Cerebellar cortex (tissue), 1 donor: Measurements from ENCODE around the gene CASP7.
A peak's percentile ranks its signal among the peaks of the same experiment; 100 is the strongest.

ENCODE experiments used
- DNase-seq: peaks from one replicate; pipeline ENCODE4 v3.0.0-alpha.2; 2015; ENCODE audit warnings: low spot score

The CASP7 gene

GRCh38 chr10:113666682-113667252 lies 12.9 kb upstream of the CASP7 start:
- DNase-seq, result no peak

DNA sequence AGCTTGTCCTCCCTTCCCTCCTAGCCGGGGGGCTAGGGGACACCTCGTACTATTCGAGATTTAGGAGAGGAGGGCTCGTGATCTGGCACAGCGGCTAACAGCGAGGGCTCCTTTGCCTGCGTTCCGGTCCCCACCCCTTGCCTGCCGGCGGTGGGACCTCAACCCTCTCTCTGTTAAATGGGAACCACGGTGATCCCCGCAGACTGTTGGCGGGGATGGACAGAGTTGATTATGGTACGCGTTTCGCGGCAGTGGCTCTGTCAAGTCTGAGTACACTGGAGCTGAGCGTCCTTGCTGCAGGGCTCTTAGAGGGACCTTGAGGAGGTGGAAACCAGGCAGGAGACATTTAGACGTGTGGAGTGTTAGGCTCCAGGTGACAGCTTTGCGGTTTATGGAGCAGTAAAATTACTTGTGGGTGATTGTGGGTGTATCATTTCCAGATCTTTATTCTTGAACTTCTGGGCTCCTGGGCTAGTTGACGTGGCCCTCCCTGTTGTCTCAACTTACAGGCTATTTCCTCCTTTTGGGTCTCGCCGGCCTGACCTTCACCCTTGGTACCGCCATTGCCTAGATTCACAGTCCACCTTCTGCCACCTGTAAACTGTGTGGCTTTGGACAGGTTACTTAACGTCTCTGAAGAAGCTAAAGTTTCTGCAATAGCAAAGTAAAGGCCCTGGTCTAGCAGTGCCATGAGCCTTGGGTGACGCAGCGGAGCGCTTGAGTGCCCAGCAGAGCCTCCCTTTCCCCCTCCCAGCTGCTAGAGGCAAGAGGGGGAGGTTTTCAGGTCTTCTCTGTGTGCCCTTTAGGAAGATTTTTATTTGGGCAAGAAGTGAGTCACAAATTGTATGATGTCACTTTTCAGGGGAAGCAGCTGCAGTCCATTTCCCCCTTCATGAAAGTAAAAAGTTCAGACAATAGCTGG lies 739 bp downstream of the CASP7 start:
- DNase-seq, result peak; percentile 9

GRCh38 chr10:113681533-113682470 lies 2.1 kb downstream of the CASP7 start:
- no peak for DNase-seq

DNA sequence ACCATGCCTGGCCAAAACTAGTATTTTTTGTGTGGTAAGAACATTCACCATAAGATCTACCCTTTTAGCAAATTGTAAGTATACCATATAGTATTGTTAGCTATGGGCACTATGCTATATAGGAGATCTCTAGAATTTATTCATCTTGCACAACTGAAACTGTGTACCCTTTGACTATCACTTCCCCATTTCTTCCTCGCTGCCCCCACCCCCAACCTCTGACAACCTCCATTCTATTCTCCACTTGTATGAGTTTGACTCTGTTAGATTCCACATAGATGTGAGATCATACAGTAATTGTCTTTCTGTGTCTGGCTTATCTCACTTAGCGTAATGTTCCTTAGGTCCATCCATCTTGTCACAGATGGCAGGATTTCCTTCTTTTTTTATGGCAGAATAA lies 3.6 kb downstream of the CASP7 start:
- no peak for DNase-seq

GRCh38 chr10:113686028-113686427 lies 6.3 kb downstream of the CASP7 start:
- DNase-seq, result no peak

DNA sequence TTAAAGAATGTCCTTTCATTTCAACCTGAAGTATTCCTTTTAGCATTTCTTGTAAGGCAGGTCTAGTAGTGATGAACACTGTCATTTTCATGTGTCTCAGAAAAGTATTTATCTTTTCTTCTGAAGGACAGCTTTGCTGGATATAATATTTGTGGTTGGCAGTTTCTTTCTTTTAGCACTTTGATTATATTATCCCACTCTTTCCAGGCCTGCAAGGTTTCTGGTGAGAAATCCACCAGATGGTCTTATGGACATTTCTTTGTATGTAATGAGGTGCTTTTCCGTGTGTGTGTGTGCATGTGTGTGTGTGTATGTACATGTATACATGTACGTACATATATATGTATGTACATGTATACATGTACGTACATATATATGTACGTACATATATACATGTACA lies 7.3 kb downstream of the CASP7 start:
- DNase-seq, result no peak

DNA sequence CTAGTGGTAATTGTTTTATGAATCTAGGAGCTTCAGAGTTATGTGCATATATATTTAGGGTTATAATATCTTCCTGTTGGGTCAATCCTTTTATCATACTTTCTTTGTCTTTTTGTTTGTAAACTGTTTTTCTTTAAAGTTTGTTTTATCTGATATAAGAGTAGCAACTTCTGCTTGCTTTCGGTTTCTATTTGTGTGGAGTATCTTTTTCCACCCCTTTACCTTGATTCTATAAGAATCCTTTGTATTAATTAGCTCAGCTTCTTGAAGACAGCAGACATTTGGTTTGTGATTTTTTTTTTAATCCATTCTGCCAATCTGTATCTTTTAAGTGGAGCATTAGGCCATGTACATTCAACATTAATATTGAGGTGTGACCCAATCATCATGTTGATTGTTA lies 9.3 kb downstream of the CASP7 start:
- DNase-seq, result no peak

DNA sequence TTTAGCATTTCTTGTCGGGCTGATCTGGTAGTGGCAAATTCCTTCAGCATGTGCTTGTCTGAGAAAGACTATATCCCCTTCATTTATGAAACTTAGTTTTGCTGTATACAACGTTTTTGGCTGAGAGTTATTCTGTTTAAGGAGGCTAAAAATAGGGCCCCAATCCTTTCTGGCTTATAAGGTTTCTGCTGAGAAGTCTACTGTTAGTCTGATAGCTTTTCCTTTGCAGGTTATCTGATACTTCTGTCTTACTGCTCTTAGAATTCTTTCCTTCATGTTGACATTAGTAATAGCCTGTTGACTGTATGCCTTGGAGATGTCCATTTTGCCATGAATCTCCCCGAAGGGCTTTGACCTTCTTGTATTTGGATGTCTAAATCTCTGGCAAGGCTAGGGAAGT lies 9.9 kb downstream of the CASP7 start:
- no peak for DNase-seq

DNA sequence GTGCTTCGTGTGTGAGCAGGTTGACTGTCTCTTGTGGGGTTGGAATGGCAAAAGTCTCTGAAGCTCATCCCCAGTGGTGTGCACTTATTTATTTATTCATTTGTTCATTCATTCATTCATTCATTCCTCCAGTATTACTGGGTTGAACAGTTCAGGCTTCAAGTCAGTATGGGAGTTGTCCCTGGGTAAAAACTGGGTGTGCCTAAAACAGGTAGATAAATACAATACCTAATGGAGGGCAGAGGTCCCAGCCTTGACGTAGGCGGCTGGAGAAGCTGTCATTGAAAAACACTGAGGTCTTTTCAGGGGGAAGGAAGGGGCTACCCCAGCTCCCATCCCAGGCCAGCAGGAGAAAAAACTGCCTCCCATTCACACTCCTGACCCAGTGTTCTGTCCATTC lies 11.0 kb downstream of the CASP7 start:
- DNase-seq, result no peak

DNA sequence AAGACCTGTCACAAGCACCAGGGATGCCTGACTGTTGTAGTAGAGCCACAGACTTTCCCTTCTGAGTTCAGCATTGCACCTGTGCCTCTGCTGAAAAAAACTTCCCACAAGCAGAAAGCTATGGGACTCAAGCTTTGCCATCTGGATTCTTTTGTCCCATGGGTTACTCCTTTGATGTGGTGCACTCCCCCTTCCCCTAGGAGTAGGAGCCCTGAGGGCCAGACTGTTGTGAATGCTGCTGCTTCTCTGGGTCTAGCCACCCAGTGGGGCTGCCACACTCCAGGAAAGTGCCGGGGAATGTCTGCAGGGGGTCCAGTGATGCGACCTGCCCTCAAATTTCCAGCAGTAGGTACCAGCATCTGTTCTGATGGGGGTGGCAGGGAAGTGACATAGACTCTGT lies 11.7 kb downstream of the CASP7 start:
- DNase-seq, result no peak

DNA sequence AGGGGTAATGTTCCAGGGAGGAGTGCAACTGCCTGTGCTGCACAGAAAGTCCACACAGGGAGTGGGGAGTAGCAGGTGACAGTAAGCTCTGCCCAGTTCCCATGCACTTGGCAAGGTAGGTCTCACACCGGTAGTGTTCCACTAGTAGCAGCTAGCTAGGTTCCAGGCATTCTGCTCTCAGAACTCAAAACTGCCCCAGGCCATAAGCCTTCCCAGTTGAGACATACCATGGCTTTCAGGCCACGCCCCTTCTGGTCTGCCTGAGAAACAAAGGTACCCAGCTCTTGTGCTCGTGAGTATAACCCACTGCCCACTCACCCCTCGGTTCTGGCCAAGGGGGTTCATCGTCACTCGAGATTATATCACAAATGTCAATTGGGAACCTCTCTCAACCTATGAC lies 12.6 kb downstream of the CASP7 start:
- DNase-seq, result no peak

DNA sequence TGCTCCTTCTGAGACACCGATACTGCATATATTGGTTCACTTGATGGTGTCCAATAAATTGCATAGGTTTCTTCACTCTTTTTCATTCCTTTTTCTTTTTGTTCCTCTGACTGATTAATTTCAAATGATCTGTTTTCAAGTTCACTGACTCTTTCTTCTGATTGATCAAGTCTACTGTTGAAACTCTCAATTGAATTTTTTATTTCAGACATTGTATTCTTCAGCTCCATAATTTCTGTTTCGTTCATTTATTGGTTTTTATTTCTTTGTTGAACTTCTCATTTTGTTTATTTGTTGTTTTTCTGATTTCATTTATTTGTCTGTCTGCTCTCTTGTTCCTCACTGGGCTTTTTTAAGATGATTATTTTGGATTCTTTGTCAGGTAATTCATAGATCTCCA lies 13.6 kb downstream of the CASP7 start:
- no peak for DNase-seq

GRCh38 chr10:113695691-113696090 lies 16.0 kb downstream of the CASP7 start:
- no peak for DNase-seq

- DNase-seq, result no peak
These were observed 17.9 kb downstream of the CASP7 start for GRCh38 chr10:113697595-113697994.

- DNase-seq, result peak; percentile 47
These were observed 25.1 kb downstream of the CASP7 start for GRCh38 chr10:113704637-113705343.

- DNase-seq, result no peak
These were observed 25.6 kb downstream of the CASP7 start for GRCh38 chr10:113705344-113705652.

GRCh38 chr10:113706623-113707022 lies 26.9 kb downstream of the CASP7 start:
- DNase-seq, result no peak

- no peak for DNase-seq
These were observed 28.9 kb downstream of the CASP7 start for GRCh38 chr10:113708640-113709039.

GRCh38 chr10:113709221-113709838 lies 29.6 kb downstream of the CASP7 start:
- no peak for DNase-seq

DNA sequence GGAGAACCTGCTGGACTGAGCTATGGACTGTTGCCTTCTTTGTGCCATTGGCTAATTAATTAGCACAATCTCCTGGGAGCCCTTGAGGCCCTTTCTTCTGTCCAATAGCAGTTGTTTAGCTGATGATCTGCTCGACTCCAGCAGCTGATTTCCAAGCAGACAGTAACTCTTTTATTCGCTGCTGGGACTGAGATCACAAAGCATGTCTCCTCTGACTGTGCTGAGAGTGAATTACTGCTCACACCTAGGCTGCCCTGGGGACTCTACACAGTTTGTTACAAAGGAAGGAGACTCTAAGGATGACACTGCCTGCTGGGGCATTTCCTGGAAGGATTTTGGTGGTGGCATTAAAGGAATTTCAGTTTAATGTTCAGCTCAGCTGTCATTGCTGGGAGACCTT lies 31.4 kb downstream of the CASP7 start:
- DNase-seq, result no peak

- DNase-seq, result no peak
These were observed 32.3 kb downstream of the CASP7 start for GRCh38 chr10:113712024-113712423.
